ENCODE results near the gene IFI44L. TPM values are rescaled to one million over a fixed set of nuclear protein-coding genes. Genes with fewer than 3 reads are reported as not detected.

IFI44L gene
- polyA plus RNA-seq (ENCODE audit: insufficient read length), result 1.0 TPM

DNA sequence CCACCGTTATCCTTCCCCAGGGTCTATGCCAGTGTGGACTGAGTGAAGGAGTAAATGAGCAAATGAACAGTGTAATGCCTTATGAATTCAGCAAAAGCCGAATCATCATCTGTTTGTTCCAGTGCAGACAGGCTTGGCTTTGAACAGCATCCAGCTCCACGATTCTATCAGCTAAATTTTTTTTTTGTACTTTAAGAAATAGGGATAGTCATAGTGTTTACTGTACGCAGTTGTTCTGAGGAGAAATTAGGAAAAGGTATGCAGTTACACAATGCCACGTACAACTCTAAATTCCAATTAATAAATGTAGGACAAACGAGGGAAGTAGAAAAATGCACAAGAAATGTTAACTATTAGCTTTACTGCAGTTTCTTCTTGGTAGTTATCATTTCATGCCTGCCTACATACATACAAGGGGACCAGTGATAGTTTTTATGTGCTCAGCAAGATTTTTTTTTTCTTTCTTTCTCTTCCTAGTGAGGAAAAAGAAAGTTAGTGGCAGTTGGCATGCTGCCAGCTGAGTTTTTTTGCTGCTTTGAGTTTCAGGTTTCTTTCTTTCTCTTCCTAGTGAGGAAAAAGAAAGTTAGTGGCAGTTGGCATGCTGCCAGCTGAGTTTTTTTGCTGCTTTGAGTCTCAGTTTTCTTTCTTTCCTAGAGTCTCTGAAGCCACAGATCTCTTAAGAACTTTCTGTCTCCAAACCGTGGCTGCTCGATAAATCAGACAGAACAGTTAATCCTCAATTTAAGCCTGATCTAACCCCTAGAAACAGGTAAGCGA lies at the start of gene IFI44L:
TSS of gene IFI44L (plus strand) at position 646 of the 777 bp plus-strand sequence. CDS start 7,468 bp downstream, outside the sequence.
- DNase-seq (ENCODE audit: low read depth), result no peak

DNA sequence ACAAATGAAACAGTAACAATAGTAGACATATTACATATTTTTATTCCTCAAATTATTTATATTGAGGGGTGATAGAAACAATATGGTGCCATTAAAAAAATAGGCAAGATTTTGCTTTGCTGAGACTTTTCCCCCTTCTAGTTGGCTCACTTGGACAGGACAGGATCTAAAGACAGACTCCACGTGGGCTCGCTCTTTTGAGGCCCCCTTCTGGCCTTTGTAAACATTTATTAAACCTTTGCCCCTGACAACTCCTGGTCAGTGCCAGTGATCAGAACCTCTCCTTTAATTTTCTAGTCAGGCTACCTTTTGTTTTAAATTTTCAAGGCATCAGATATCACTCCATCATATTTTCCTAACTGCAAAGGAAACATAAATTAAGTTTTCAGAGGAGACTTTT lies 49.7 kb upstream of the IFI44L start:
- no peak for DNase-seq (ENCODE audit: low read depth)

GRCh38 chr1:78577257-78578100 lies 42.8 kb upstream of the IFI44L start:
- DNase-seq (ENCODE audit: low read depth), result no peak

- no peak for DNase-seq (ENCODE audit: low read depth)
These were observed 33.7 kb upstream of the IFI44L start for GRCh38 chr1:78586572-78586971.

DNA sequence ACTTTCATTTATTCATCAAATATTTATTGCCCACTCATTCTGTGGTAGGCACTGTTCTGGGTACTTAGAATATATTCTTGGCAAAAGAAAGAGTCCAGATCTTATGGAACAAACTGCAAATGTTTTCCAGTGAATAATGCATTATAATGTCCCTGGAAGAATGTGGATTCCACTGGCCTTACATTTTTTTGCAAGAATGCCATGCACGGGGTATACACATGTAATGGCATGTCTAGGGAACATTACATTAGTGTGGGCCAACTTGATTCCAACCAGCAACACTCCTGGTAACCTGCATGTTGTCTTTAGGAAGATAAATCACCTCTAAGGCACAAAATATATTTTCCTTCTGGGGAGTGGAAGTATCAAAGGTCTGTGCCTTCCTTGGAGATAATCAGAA lies 33.0 kb upstream of the IFI44L start:
- no peak for DNase-seq (ENCODE audit: low read depth)

DNA sequence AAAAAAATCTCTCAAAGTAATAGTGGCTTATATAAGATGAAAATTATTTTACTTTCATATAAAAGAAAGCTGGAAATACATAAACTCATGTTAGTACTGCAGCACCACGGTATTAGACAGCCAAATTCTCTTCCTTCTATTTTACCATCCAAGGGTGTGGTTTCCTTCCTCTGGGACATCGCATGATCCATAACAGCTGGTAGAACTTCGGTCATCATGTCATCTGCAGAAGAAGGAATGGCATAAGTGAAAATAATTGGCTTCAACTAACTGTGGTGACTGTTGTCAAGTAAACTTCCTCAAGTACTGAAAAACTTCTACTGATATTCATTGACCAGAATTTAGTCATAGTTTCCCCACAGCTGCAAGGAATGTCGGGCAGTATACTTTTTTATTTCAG lies 28.3 kb upstream of the IFI44L start:
- no peak for DNase-seq (ENCODE audit: low read depth)

- no peak for DNase-seq (ENCODE audit: low read depth)
These were observed 21.0 kb upstream of the IFI44L start for GRCh38 chr1:78599294-78599693.

- no peak for DNase-seq (ENCODE audit: low read depth)
These were observed 19.2 kb upstream of the IFI44L start for GRCh38 chr1:78601068-78601467.

GRCh38 chr1:78603206-78603605 lies 17.0 kb upstream of the IFI44L start:
- DNase-seq (ENCODE audit: low read depth), result no peak

- DNase-seq (ENCODE audit: low read depth), result no peak
These were observed 15.6 kb upstream of the IFI44L start for GRCh38 chr1:78604643-78605042.

GRCh38 chr1:78606274-78606673 lies 14.0 kb upstream of the IFI44L start:
- DNase-seq (ENCODE audit: low read depth), result no peak

- no peak for DNase-seq (ENCODE audit: low read depth)
These were observed 12.8 kb upstream of the IFI44L start for GRCh38 chr1:78607334-78607927.

- no peak for DNase-seq (ENCODE audit: low read depth)
These were observed 12.3 kb upstream of the IFI44L start for GRCh38 chr1:78607944-78608343.

DNA sequence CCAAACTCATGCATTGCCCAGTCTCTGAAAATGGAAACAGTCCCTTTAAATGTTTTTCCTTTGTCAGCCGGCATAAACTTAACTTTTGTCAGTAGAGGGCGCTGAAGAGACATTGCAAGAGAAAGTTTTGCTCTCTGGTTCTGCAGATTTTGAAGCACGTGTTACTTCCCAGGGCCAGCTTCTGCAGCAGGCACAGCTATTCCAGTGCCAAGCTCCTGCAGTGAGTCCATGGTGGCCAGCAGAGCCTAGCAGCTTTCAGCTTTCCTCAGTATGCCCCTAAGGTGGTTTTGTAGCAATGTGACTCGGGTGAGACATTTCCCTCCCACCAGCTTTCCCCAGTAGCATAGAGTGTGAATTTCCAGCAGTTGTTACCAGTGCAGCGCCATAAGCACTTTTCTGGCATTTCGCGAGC lies 2.6 kb upstream of the IFI44L start:
- peak; percentile 74 for DNase-seq (ENCODE audit: low read depth)

GRCh38 chr1:78619032-78619431 lies 1.2 kb upstream of the IFI44L start:
- no peak for DNase-seq (ENCODE audit: low read depth)

GRCh38 chr1:78619446-78619802 lies 824 bp upstream of the IFI44L start:
- no peak for DNase-seq (ENCODE audit: low read depth)

DNA sequence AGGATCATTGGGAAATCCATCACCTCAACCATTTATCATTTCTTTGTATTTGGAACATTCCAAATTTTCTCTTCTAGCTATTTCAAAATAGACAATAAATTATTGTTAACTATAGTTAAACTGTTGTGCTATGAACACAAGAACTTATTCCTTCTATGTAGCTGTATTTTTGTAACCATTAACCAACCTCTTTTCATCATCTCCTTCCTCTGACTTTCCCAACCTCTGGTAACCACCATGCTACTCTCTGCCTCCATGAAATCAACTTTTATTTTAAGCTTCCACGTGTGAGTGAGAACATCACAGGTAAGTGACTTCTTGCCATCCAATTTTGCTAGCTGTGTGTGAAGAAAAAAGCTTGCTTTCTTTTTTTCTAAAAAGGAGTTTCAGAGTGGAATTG lies 418 bp downstream of the IFI44L start:
- no peak for DNase-seq (ENCODE audit: low read depth)

DNA sequence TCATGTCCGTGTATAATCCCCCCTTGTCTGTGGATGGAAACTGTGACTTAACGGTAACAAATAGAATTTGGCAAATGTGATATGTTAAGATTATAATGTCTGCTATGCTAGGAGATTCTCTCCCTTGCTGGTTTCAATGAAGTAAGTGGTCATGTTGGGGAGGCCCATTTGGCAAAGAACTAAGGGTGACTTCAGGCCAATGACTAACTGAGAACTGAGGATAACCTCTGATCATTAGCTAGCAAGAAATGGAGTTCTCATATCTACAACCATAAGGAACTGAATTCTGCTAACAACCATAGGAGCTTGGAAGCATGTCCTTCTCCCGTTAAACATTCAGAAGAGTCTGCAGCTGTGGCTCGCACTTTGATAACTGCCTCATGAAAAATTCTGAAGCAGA lies 2.3 kb downstream of the IFI44L start:
- DNase-seq (ENCODE audit: low read depth), result no peak

DNA sequence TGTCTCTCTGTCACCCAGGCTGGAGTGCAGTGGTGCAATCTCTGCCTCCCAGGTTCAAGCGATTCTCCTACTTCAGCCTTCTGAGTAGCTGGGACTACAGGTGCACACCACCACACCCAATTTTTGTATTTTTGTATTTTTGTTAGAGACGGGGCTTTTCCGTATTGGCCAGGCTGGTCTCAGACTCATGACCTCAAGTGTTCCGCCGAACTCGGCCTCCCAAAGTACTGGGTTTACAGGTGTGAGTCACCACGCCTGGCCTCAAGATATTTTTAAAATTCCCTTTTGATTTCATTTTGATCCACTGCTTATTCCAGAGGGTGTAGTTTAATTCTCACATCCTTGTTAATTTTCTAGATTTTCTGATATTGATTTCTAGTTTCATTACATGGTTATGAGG lies 3.8 kb downstream of the IFI44L start:
- no peak for DNase-seq (ENCODE audit: low read depth)

DNA sequence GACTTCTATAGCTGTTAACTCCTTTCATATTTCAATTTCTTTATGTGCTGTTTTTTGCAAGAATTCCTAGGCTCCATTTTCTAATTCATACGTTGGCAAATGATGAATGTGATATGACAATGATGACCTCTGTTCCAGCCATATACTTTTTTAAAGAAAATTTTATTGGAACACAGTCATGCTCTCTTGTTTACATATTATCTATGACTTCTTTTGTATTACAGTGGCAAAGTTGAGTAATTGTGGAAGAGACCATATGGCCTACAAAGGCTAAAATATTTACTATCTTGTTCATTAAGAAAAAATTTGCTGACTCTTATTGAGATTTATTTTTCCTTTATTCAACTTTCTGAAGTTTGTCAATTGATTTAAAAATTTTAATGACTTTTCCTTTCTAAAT lies 7.1 kb downstream of the IFI44L start:
- no peak for DNase-seq (ENCODE audit: low read depth)

DNA sequence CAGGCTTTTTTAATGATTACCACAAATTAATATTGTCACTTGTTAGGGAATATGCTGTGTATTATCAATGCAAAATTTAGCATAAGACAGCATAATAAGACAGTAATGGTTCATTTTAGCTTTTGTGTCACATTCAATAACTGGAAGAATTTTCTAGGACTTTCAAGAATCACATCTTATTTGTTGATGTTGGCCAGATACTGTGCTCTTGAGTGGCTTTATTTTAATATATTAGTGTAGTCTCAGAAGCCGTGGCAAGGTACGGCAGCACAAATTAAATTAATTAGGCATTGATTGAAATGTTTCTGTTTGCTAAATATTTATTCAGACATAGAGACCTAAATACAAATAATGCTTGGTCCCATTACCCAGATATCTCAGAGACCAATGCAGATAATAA lies 10.4 kb downstream of the IFI44L start:
- no peak for DNase-seq (ENCODE audit: low read depth)

DNA sequence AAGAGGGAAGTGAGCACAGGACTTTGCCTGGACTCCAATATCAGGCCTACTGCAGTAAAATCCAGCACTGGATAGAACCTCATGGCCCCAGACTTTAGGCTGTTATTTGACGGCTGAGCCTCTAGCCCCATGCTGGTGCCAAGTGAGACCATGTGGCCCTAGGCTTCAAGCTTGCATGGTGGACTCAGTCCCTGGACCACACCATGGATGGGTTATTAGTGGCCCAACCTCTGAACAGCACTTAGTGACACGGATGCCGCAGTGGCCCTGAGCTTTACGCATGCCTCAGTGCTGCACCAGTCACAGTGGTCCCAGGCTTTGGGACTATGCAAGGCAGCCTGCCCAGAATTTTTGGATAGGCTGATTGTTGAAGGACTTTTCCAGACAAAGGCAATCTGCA lies 13.0 kb downstream of the IFI44L start:
- no peak for DNase-seq (ENCODE audit: low read depth)

DNA sequence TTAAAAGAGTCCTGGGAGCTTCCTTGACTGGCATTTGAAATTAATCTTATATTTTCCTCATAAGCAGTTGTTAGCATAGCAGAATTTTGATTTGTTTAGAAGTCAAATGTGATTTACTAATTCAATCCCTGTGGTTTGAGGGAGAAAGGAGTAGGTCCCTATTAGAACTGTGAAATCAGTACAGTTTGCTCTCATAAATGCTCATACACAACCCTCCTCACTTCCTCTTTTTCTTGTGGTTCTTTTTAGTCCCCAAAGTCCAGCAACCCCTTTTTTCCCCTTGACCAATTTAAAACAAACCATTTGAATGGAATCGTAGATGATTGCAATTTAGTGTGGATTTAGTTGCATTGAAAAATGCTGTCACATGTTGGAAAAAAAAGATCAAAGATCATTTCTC lies 20.2 kb downstream of the IFI44L start:
- DNase-seq (ENCODE audit: low read depth), result no peak
